ENCODE results near the gene F2. TPM values are rescaled to one million over a fixed set of nuclear protein-coding genes. Genes with fewer than 3 reads are reported as not detected.
A peak's percentile ranks its signal among the peaks of the same experiment; 100 is the strongest.

The F2 gene
- total RNA-seq, 1 donor, result not detected

DNA sequence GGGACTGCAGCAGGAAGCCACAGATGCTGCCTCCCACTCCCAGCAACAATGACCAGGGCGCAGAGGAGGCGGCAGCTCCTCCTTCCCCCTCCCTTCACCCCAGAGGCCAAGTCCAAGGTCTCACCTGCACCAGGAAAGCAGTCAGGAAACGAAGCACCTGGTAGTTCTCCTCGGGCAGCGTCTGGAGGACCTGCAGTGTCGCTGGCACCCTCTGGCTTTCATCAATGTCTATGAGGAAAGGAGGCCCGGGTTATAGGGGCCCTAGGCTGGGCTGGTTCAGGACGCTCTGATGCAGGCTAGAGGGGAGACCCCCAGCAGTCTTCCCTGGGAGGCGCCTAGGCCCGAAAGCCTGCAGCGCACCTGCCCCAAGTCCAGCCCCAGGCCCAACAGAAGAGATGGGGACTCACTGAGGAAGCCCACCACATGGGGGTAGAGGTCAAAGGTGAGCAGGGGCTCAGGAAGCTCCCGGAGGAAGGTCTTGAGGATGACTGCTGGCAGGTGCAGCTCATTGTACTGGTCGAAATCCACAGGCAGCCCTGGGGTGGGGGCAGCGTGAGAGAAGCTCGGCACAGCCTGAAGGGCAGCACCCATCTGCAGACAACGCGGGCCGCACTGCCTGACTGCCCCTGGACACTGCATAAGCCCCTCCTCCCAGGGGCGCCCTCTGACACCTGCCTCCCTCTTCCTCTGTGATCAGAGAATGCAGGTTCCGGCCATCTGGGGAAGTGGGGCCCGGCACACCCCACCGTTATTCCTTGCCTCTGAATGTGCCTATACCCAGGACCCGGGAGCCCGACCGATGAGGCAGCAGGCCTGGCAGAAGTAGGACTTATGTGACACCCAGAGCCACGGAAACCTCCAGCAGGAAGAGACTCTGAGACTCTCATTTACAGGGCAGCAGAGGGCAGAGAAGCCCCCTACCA, 39.5 kb upstream of the F2 start:
- DNase-seq (ENCODE audit: low read depth), result no peak
- TF ChIP-seq, protein P1, sequence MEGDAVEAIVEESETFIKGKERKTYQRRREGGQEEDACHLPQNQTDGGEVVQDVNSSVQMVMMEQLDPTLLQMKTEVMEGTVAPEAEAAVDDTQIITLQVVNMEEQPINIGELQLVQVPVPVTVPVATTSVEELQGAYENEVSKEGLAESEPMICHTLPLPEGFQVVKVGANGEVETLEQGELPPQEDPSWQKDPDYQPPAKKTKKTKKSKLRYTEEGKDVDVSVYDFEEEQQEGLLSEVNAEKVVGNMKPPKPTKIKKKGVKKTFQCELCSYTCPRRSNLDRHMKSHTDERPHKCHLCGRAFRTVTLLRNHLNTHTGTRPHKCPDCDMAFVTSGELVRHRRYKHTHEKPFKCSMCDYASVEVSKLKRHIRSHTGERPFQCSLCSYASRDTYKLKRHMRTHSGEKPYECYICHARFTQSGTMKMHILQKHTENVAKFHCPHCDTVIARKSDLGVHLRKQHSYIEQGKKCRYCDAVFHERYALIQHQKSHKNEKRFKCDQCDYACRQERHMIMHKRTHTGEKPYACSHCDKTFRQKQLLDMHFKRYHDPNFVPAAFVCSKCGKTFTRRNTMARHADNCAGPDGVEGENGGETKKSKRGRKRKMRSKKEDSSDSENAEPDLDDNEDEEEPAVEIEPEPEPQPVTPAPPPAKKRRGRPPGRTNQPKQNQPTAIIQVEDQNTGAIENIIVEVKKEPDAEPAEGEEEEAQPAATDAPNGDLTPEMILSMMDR (IDR thresholded peaks at IDR 0.05; ENCODE audit: insufficient read depth, low read depth, low read length), result no peak
- H3K4me3 ChIP-seq (ENCODE audit: low read depth, low read length), result no peak overlapping the region

DNA sequence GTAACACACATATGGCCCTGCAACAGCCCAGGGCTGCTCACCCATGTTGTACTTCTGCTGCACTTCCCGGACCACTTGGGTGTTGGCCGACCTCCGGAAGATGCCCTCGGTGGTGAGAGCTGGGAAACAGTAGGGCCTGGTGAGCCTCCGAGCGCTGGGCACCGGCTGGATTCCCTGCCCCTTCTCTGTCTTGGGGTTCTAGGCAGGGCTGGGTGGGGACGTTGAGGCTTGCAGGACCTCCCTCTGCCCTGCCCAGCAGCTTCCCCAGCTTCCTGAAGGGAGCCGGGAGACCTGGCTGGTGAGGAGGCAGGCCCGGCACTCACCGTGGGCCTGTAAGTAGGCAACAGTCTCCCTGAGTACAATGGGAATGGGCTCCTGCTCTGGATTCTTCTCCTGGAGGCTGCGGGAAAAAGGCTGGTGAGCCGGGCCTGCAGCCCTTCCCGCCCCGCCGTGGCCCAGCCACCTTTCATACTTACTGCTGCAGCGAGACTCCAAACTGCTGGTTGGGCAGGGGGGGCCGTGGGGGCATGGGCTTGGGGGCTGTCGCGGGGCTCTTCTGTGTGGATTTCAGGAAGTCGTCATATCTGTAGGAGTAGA, 38.8 kb upstream of the F2 start:
- TF ChIP-seq, protein P1 (IDR thresholded peaks at IDR 0.05; ENCODE audit: insufficient read depth, low read depth, low read length), result no peak
- H3K4me3 ChIP-seq (ENCODE audit: low read depth, low read length), result no peak overlapping the region
- DNase-seq (ENCODE audit: low read depth), result no peak

DNA sequence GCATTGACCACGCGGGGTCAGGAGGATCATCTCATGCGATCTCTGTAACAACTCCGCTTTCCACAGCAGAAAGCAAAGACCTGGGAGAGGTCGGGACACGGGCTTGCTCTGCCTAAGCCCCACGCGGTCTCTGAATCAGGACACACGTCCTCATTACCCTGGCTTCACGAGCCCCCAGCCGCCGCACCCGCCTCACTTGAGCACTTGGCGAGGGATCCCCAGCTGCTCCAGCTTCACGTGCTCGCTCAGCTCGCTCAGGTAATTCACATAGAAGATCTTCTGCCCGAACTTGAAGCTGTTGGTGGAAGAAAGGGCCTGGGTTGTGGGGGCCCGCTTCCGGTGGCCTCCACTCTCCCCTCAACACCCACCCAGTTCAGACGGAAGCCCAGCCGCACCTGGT, 38.2 kb upstream of the F2 start:
- no peak overlapping the region for H3K4me3 ChIP-seq (ENCODE audit: low read depth, low read length)
- no peak for DNase-seq (ENCODE audit: low read depth)
- TF ChIP-seq, protein P1 (IDR thresholded peaks at IDR 0.05; ENCODE audit: insufficient read depth, low read depth, low read length), result no peak

DNA sequence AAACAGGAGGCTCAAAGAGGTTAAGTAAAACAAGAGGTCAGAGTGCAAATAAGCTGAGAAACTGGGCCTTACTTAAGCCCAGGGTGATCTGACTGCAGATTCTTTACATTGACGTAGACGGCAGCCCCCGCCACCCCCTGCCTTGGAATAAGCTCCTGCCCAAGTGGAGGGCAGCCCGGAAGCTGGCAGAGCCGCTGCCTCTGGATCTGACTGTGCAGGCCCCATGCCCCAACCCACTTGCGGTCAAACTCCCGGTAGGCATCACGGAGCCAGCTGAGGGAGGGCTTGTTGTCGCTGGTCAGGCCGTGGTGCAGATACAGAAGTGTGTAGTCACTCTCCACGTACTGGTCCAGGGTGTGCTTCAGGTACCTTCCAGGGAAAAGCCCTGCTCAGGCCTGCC, 37.2 kb upstream of the F2 start:
- TF ChIP-seq, protein P1 (IDR thresholded peaks at IDR 0.05; ENCODE audit: insufficient read depth, low read depth, low read length), result no peak
- DNase-seq (ENCODE audit: low read depth), result no peak
- H3K4me3 ChIP-seq (ENCODE audit: low read depth, low read length), result no peak overlapping the region

DNA sequence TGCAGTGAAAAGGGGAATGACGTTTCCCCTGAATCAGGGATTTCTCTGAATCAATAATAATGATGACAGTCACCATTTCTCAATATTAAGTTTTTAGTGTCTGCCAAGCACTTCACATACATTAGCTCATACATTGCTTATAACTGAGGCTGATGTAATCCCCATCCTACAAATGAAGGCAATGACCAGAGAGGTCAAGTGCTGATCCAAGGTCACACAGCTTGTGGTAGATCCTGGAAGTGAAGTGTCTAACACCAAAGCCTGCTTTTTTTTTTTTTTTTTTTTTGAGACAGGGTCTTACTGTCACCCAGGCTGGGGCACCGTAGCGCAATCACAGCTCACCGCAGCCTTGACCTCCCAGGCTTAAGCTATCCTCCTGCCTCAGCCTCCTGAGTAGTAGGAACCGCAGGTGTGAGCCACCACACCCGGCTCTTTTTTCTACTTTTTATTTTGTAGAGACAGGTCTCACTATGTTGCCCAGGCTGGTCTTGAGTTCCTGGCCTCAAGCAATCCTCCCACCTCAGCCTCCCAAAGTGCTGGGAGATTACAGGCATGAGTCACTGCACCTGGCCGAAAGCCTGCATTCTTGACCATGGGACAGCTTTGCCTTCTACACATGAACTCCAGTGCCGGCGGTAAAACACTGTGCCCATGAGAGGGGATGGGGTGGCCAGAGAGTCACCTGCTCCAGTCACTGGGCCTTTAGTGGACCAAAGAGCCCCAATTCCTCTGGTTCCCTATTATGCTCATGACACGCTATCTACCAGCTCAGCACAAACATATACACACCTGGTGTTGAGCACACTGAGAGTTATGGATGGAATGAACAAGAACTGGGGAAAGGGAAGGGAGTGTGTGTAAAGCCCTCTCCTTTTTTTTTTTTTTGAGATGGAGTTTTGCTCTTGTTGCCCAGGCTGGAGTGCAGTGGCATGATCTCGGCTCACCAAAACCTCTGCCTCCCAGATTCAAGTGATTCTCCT, 36.0 kb upstream of the F2 start:
- H3K4me3 ChIP-seq (ENCODE audit: low read depth, low read length), result no peak overlapping the region
- TF ChIP-seq, protein P1 (IDR thresholded peaks at IDR 0.05; ENCODE audit: insufficient read depth, low read depth, low read length), result no peak
- peak; percentile 17 for DNase-seq (ENCODE audit: low read depth)

DNA sequence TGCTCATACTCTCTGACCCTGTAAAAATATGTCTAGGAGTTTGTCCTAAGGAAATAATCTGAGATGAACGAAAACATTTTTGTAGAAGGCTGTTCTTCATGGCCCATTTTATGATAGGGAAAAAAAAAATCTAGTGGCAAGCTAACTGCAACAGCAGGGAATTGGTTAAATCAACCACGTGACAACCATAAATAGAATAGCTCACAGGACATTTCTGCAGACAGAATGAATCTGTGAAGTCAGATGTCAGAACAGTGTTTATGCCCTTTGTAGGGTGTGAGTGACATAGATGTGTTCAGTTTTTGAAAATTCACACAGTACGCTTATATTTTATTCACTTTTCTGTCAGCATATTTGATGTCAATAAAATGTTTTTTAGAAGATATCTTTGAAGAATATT, 34.6 kb upstream of the F2 start:
- TF ChIP-seq, protein P1 (IDR thresholded peaks at IDR 0.05; ENCODE audit: insufficient read depth, low read depth, low read length), result no peak
- no peak overlapping the region for H3K4me3 ChIP-seq (ENCODE audit: low read depth, low read length)
- peak; percentile 84 for DNase-seq (ENCODE audit: low read depth)
